NCI-H69 (cell line): ENCODE measurements around the gene MATR3.
"Not testable (repeated sequence)": the region's sequence is repeated elsewhere in the genome, so short reads cannot be mapped to it uniquely, and the experiment has no call there.

ENCODE experiments used
- DNase-seq: peaks from one replicate; lab custom pipeline; 2025; lab: John Stamatoyannopoulos, UW

Gene MATR3

DNA sequence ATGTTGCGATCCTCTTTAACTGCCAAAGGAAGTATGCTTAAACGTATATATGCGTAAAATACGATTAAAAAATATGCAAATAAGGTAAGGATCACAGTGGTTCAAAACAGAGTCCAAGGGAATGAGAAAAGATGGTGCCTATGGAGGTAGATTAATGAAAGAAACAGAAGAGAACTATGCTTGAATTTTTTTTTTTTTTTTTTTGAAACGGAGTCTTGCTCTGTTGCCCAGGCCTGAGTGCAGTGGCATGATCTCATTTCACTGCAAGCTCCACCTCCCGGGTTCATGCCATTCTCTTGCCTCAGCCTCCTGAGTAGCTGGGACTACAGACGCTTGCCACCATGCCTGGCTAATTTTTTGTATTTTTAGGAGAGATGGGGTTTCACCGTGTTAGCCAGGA, 51.9 kb downstream of the MATR3 start:
- DNase-seq, result not testable (repeated sequence)

DNA sequence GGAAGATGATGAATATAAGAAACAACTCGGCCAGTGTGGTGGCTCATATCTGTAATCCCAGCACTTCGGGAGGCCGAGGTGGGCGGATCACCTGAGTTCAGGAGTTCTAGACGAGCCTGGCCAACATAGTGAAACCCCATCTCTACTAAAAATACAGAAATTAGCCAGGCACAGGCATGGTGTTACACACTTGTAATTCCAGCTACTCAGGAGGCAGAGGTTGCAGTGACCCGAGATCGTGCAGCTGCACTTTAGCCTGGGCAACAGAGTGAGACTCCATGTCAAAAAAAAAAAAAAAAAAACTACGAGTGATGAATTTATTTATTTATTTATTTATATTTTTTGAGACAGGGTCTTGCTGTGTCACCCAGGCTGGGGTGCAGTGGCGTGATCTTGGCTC, 54.3 kb downstream of the MATR3 start:
- DNase-seq, result not testable (repeated sequence)

DNA sequence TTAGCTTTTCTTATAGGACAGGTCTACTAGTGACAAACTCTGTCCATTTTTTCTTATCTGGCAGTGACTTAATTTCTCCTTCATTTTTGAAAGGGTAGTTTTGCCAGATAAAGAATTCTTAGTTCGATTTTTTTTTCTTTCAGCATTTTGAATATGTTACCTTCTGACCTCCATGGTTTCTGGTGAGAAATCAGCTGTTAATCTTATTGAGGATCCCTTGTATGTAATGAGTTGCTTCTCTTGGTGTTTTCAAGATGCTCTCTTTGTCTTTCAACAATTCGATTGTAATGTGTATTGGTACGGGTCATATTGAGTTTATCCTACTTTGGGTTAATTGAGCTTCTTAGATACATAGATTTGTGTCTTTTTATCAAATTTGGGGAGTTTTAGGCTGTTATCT, 60.6 kb downstream of the MATR3 start:
- no peak for DNase-seq

DNA sequence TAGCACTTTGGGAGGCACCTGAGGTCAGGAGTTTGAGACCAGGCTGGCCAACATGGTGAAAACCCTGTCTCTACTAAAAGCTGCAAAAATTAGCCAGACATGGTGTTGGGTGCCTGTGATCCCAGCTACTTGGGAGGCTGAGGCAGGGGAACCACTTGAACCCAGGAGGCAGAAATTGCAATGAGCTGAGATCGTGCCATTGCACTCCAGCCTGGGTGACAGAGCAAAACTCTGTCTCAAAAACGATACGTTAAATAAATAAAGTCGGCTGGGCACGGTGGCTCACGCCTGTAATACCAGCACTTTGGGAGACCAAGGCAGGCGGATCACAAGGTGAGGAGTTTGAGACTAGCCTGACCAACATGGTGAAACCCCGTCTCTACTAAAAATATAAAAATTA, 62.4 kb downstream of the MATR3 start:
- DNase-seq, result not testable (repeated sequence)

DNA sequence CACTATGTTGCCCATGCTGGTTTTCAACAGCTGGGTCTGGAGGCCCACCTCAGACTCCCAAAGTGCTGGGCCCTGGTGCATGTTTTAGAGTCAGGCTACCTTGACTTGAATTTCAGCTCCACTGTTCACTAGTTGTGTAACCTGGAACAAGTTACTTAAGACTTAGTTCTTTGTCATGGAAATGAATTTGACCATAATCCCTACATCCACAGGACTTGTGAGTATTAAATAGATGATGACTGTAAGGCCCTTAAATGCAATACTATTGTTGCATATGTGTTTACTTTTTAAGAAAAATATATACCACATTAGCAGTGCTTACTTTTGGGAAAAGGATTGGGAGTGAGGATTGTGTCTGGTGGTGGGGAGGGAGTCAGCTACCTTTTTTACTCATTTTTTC, 64.5 kb downstream of the MATR3 start:
- no peak for DNase-seq

DNA sequence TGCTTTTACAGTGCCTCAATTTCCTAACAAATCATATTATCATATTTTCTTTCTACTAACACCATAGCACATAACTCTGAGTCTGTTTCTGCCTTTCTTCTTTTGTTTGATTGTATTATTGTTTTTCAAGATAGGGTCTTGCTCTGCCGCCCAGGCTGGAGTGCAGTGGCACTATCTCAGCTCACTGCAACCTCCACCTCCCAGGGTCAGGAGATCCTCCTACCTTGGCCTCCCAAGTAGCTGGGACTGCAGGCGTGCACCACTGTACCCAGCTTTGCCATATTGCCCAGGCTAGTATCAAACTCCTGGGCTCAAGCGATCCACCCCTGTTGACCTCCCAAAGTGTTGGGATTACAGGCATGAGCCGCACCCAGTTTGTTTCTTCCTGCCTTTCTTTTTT, 66.8 kb downstream of the MATR3 start:
- no peak for DNase-seq

DNA sequence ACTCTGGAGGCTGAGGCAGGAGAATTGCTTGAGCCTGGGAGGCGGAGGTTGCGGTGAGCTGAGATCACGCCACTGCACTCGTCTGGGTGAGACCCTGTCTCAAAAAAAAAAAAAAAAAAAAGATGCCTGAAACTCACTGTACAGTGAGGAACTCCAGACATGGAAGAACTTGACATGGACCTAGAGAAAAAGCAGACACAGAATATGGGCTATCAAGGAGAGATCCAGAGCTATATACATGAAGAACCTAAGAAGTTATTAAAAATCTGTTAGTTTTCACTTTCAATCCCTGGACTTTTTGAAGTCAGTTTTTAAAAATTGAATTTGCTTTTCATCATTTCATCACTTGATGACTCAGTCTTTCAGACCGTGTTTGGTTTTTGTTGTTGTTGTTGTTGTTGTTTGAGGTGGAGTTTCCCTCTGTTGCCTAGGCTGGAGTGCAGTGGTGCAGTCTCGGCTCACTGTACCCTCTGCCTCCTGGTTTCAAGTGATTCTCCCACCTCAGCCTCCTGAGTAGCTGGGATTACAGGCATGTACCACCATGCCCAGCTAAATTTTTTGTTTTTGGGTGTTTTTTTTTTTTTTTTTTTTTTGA, 68.4 kb downstream of the MATR3 start:
- no peak for DNase-seq

DNA sequence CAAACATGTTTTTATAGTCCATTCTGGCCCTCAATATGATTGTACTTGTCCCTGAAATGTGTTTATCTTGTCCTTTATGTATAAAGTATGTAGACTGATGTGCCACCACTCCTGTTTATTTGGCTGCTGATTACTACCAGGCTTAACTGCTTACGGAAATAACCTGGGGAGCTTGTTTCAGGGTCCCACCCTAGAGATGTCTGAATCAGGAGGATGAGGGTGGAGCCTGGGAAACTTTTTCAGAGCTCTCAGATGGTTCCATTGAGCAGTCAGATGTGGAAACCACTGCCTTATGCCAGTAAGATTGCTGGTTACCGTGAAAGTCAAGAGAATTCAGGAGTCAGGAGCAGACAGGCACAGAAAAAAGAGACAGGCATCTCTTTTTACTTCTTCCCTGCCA, 70.4 kb downstream of the MATR3 start:
- no peak for DNase-seq

DNA sequence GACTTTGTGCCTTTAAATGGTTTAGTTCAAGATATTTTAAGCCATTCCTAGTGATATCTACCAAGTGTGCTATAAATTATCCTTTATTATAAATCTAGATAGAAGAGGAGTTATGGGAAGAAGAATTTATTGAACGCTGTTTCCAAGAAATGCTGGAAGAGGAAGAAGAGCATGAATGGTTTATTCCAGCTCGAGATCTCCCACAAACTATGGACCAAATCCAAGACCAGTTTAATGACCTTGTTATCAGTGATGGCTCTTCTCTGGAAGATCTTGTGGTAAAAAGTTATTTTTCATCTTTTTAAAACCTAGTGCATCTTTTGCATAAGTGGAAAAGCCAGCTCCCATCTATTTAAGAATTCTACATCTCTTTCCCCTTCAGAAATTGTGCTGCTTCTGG, 70.9 kb downstream of the MATR3 start:
- no peak for DNase-seq

DNA sequence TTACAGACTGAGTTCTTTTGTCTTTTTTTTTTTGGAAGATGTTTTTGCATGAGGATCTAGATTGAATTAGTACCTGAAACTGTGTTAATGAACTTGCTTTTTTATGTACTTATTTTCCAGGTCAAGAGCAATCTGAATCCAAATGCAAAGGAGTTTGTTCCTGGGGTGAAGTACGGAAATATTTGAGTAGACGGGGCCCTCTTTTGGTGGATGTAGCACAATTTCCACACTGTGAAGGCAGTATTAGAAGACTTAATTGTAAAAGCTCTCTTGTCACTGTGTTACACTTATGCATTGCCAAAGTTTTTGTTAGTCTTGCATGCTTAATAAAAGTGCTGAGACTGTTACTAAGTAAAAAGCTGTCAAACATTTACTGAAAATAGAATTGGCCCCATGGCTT, 75.1 kb downstream of the MATR3 start:
- no peak for DNase-seq

DNA sequence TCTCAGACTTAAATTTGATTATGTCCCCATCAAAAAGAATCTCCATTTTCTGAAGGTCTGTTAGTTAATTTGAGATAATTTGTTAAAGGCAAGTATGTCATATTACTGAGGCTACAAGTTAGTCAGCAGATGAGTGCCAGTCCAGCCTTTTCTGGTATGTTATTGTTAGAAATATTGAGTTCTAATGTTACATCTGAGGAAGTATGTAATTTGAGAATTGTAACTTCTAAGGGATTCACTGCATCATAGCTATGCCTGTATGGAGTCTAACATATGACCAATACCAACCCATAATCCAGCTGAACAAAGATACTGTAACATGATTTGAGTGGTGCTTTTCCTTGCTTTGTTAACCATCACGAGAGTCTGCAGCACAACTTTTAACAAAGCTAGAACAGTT, 75.6 kb downstream of the MATR3 start:
- no peak for DNase-seq

DNA sequence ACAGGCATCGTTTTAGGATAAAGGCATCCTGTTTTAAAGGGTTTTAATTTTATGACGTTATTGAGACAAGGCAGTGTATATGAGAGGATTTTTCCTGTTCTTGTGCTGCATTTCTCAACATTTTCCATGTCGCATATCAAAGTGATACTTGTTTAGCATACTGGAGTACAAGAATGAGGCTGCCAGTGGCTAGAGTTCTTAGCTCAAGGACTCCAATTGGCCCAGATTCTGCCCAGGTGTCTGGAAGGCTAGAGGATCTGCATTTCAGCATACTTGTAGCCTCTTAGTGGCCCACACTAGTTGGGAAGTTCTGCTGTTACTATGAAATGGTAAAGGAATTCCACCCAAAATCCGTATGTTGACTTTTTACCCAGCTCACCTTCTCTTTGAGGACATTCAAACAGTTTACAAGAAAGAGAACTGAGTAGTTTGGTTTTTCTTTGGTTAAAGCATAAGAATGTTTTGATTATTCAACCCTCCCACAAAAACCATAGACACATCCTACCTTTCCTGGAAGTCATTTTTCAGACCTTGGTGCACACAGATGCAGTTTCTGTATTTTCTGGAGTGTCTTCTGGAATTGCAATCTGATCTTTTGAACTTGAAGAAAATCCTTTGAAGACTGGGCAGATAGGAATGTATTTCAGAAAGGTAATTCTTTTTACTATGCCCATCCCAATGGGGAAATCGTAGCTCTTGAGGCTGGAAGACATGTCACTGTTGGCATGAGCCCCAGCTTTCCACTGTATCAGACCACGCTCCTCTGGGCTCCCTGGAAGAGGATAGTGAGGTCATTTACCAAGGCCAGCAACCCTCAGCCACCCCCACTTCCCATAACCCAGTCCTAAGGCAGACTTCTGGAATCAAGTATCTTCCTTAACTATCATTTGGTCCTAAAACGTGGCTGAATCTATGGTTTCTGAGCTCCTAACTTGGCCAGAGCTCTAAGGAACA, 78.2 kb downstream of the MATR3 start:
- DNase-seq, result no peak

DNA sequence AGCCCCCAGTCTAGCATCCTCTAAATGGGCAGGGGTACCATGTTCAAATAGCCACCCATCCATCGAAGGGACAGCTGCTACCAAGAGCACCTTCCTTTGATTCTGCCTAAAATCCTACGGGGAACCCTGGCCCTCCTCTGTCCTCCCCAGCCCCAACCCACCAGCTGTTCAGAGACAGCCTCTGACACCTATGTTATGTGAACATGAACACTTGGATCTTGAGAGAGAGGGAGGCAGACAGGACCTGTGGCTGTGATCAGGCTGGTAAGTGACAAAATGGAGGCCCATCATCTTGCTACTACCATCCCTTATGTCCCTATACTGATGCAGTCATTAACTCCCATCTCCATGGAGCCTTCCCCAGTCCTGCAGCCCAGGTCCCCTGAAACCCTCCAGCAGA, 81.4 kb downstream of the MATR3 start:
- no peak for DNase-seq

DNA sequence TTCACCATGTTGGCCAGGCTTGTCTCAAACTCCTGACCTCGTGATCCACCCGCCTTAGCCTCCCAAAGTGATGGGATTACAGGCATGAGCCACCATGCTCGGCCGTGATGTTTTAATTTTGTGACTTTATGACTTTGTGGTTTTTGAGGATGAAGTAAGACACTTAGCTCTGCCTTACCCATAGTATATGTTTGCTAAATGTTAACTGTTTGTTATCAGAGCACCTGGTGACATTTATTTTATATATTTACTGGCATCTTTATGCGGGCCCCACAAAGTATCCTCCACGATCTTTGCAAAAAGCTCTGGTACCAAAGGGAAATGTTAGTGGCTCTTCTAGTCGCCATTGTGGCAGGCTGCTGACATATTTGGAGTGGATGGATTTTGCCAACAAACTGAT, 82.8 kb downstream of the MATR3 start:
- no peak for DNase-seq

DNA sequence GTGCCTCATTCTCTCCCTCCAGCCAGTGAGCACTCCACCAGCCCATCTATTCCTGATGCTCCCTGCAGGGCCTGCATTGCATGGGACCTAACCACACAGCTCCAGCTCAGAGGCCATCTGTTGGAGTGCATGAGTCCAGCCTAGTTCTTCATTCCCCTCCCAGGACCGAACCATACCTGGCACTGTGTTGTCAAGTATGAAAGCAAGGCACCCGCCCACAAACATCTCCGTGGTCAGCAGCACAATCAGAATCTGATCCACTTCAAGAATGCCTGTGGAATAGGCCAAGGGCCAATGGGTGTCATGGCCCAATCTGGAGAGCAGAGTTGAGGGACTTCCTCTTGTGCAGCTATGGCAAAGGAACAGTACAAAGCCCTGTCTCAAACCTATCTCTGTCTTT, 83.7 kb downstream of the MATR3 start:
- no peak for DNase-seq

DNA sequence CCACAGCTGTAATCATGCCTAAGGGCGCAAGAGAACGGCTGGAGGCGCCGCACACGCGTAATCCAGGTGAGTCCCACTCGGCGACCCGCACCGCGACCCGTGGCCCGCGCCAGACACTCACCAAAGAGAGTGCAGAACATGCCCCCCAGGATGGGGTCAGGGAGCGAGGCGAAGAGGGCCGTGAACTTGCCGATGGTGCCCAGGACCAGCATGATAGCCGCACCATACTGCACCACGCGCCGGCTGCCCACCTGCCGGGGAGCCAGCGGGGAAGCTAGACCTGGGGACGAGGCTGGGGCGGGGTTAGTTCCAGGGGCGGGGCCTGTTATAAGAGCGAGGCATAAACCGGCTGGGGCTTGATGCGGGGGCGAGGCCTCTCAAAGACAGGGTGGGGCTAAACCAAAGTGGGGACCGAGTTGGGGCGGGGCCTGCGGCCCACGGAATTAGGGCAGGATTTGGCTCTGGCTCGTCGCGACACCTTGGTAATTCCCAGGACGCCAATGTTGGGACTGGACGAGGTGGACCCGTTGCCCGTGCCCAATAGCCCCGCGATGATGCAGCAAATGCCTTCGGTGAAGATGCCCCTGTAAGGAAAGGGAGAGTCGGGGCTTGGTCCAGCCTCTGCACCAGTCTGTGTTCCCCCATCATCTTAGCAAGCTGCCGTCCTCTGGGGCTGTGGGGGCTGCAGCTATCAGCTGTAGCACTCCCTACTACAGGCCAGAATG, 84.7 kb downstream of the MATR3 start:
- no peak for DNase-seq

DNA sequence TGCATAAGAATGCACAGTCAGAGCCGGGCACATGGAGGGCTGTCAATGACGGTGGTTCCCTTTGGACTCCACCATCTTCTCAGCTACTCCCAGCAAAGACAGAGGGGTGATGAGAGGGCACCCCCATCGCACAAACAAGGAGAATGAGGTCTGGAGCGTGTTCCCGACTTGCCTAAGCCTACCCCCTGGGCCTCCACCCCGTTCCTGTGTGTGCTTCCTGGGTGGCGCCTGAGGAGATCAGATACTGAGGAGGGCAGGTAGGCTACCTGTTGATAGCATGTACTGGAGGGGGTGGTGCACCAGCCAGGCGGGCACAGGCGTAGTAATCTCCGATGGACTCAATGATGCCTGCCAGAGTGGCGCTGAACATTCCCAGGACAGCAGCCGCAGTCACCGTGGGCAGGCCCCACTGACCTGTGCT, 85.4 kb downstream of the MATR3 start:
- DNase-seq, result no peak

DNA sequence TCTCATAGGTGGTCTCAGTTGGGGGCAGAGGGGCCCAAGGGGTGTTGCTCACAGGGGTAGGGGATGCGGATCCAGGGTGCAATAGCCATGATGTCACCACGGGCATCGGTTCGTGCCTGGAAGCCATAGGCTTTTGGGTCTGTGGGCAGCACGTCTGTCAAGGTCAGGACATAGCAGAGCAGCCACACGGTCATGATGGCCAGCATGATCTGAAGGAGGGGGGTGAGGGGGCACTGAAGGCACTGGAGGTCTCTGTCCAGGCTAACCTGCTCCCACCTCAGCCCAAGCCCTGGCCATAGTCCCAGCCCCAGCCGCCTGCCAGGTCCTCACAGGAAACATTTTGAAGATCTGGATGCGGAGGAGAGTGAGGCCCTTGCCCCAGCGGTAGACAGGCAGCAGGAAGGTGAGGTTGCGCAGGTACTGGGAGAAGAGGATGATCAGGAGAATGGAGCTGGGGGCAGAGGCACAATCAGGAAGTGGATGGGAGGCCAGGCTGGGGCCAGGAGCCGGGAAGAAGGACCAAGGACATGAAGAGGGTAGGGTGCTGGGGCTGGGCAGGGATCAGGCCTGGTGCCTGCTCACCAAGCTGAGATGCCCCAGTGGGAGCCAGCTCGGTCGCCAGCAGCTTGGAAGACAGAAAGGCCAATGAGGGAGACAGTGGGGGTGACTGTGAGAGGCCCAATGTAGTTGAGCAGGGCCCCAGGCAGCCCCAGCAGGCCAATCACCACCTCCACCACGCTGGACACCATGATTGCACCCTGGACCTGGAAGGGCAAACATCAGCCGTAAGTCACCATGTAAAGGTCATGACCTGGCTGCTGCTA, 86.3 kb downstream of the MATR3 start:
- DNase-seq, result no peak
